H1 (cell line): ENCODE measurements around the gene MGMT. TPM values are rescaled to one million over a fixed set of nuclear protein-coding genes. Genes with fewer than 3 reads are reported as not detected.

Source experiments
- ASH2L ChIP-seq: fragments of 200-600, 300-600 bp; sonication (generic); IDR thresholded peaks from one replicate; pipeline ENCODE4 v1.7.1; 2017; ENCODE audit warnings: low read length
- MAX ChIP-seq: IDR thresholded peaks from 2 replicates; pipeline ENCODE4 v1.6.1; 2012; ENCODE audit warnings: inconsistent platforms
- SAP30 ChIP-seq: fragments of 300-600 bp; sonication (generic); IDR thresholded peaks from 2 replicates; pipeline ENCODE4 v1.7.1; 2012; ENCODE audit warnings: low read length, moderate library complexity, mild to moderate bottlenecking, inconsistent platforms; ENCODE audit not compliant: insufficient read depth, insufficient replicate concordance
- SP1 ChIP-seq: IDR thresholded peaks from 2 replicates; pipeline ENCODE4 v1.6.1; 2011; ENCODE audit warnings: low read depth, low read length
- TAF1 ChIP-seq: IDR thresholded peaks from 2 replicates; pipeline ENCODE4 v1.6.1; 2011; ENCODE audit warnings: mild to moderate bottlenecking, low read depth, low read length
- polyA plus RNA-seq, 7 experiments: library from polyadenylated mRNA; depleted of rRNA in 3 of 7; stranded (reverse) in 5 of 7; unstranded in 2 of 7; fragments of >200 nt in 5 of 7; fragments of 200-250 nt in 2 of 7; gene quantifications; 1 replicate in 5 of 7; 2 replicates in 1 of 7; 4 replicates in 1 of 7; pipeline versions ENCODE4 v1.2.1 to v1.2.3, GENCODE V29; 2011 to 2013; ENCODE audit warnings: missing spikeins in 2 of 7, mixed read lengths in 2 of 7
- total RNA-seq: library from RNA; stranded (reverse); fragmentation: NEBNext Ultra II Directional; extraction: Animal tissue kit (Norgen Biotek cat#: 25700); gene quantifications from 2 replicates; pipeline ENCODE4 v1.2.1, GENCODE V29; 2021
- TF ChIP-seq, protein P1 (sequence below): IDR thresholded peaks from 2 replicates; pipeline ENCODE4 v1.6.1; 2011; ENCODE audit warnings: low read depth, mild to moderate bottlenecking, low read length; ENCODE audit not compliant: insufficient read depth

MGMT gene
- total and polyA plus RNA-seq, 2 of the 8 experiments (the other 6 are each of a cell fraction or from before 2014, with no cell fraction given) = 9.9 to 10.7 TPM

GRCh38 chr10:129477051-129477450 is 10.0 kb downstream of the MGMT start (continued):
- TF ChIP-seq, protein P1, sequence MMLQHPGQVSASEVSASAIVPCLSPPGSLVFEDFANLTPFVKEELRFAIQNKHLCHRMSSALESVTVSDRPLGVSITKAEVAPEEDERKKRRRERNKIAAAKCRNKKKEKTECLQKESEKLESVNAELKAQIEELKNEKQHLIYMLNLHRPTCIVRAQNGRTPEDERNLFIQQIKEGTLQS = no peak
- TF ChIP-seq MAX (no peak), ASH2L (no peak), SP1 (no peak), SAP30 (no peak), TAF1 (no peak)
- TF ChIP-seq, all 59 proteins: peak for 0
